Mammary epithelial cell (primary cell): ENCODE results near the gene SLX4.

Source experiments
- EZH2 ChIP-seq: IDR thresholded peaks from 2 replicates; pipeline ENCODE4 v1.6.1; 2012; ENCODE audit warnings: low read length, inconsistent platforms, borderline replicate concordance
- TF ChIP-seq, protein P1 (sequence below), 2 donors: IDR thresholded peaks in 1 of 2; conservative IDR thresholded peaks in 1 of 2; 2 replicates each; pipeline ENCODE4 v1.5.1; 2011 to 2012; ENCODE audit warnings: inconsistent platforms in 2 of 2, low read length in 2 of 2, mild to moderate bottlenecking in 2 of 2, control low read depth in 1 of 2, low read depth in 1 of 2; ENCODE audit not compliant: insufficient read depth in 1 of 2; ENCODE audit errors: extremely low read depth in 1 of 2

DNA sequence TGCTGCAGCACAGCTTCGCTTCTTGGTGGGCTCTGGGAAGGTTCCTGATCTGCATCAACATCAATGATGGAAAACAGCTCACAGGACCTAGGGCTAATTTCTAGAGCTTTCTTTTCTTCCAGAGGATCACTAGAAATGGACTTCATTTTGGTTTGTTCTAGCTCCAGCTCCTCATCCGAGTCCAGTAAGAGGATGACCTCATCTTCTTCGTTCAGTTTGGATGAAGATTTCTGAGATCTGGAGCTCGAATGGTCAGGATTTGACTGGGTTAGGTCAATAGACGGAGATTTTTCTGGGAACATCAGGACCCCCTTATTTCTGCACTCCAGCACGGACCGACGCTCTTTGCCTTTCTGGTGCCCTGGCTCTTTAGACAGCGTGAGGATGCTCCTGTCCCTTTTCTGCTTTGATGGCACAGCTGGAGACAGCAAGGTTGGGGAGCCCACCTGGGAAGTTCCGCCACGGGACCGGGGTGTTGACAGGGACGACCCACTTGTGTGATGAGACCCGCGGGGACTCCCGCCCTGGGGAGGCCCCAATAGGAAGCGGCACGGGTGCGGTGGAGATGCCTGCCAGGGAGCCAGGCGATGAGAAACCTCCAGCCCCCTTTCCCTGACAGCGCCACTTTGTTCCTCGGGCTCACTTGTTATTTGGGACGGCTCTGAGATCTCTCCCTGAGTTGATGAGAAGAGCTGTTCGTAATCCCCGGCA, 21.3 kb downstream of the SLX4 start:
- TF ChIP-seq EZH2 = no peak
- TF ChIP-seq, protein P1, sequence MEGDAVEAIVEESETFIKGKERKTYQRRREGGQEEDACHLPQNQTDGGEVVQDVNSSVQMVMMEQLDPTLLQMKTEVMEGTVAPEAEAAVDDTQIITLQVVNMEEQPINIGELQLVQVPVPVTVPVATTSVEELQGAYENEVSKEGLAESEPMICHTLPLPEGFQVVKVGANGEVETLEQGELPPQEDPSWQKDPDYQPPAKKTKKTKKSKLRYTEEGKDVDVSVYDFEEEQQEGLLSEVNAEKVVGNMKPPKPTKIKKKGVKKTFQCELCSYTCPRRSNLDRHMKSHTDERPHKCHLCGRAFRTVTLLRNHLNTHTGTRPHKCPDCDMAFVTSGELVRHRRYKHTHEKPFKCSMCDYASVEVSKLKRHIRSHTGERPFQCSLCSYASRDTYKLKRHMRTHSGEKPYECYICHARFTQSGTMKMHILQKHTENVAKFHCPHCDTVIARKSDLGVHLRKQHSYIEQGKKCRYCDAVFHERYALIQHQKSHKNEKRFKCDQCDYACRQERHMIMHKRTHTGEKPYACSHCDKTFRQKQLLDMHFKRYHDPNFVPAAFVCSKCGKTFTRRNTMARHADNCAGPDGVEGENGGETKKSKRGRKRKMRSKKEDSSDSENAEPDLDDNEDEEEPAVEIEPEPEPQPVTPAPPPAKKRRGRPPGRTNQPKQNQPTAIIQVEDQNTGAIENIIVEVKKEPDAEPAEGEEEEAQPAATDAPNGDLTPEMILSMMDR (conservative IDR thresholded peaks at IDR 0.05 in 1 of 2, IDR thresholded peaks at IDR 0.05 in 1 of 2; ENCODE audit: extremely low read depth in 1 of 2, insufficient read depth in 1 of 2, low read depth in 1 of 2, low read length in 2 of 2) = no peak
